ENCODE results near the gene HELQ.
A peak's percentile ranks its signal among the peaks of the same experiment; 100 is the strongest.

Gene HELQ

DNA sequence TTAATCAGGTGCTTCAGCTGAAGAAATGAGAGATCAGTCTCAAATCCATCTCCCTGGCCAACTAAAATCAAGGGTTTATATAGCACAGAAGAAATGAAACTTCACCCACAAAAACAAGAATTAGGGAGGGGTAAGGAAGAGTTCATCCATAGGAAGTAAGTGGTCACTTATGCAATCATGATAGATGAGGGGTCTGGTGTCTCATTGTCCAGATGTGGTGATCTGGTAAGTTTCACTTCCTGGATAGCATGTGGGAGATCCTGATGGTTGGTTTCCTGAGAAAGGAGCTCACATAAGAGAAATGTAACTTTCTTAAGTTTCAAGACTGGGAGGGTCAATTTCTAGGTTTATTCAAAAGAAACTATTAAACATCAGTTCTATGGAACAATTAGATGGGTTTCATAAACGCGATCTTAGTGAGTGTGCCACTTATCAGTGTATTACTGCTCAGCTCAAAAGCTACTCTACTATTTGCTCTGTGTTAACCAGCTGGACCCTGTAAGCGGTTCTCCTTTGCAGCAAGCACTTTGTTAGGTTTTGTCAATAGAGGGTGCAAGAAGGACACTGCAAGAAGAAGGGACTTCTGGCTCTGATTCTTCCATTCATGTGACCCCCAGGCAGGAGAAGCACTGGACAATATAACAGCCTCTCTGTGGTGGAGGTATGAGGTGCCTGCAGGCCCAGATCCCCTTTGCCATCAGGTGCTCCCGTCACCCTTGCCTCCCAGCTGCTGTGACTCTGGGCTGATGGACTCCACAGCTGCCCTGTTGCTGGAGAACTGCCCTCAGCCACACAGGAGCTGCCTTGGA lies 85.6 kb downstream of the HELQ start:
- peak; percentile 43 to 76 for DNase-seq

- no peak for DNase-seq
These were observed 91.3 kb downstream of the HELQ start for GRCh38 chr4:83364312-83364711.

GRCh38 chr4:83362492-83363329 lies 92.9 kb downstream of the HELQ start:
- peak; percentile 42 to 48 for DNase-seq

- no peak for DNase-seq
These were observed 94.1 kb downstream of the HELQ start for GRCh38 chr4:83361416-83362103.

DNA sequence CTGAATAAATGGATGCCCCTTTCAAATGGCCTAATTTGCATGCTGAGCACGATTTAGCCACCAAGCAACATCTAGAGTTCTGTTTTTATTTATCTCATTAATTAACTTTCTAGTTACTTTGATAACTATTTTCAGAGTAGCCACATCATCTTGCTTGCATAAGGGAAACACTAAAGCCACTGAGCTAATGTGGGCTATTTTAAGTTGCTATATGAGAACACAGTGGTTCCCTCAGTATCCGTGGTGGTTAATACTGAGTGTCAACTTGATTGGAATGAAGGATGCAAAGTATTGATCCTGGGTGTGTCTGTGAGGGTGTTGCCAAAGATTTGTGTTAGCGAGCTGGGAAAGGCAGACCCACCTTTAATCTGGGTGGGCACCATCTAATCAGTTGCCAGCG lies 95.6 kb downstream of the HELQ start:
- no peak for DNase-seq

DNA sequence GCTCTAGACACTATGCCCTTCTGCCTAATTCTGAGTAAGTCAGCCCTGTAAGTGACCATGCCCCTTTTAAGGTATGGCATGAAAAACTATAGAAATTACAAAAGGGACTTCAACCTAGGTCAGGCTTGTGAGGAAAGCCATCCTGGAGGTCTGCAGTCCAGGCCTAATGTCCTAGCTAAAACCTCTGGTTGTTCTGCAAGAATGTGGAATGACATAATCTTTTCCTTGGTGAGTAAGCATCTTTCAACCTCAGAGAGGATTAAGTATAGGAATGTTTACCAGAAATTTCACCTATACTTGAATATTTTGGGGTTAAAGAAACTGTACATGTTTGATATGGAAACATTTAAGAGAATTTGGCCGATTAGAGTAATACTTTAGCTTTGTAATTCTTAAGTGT lies 97.2 kb downstream of the HELQ start:
- DNase-seq = no peak
